Astrocyte (in vitro differentiated cells and primary cell): ENCODE results near the gene GH2. TPM values are rescaled to one million over a fixed set of nuclear protein-coding genes. Genes with fewer than 3 reads are reported as not detected.

Experiments
- DNase-seq: peaks from one replicate; pipeline ENCODE4 v3.0.0-alpha.2; 2010; ENCODE audit warnings: low read depth
- FAIRE-seq: peaks from 2 replicates; lab custom pipeline; 2011; peaks lifted over from hg19 to GRCh38; lab: Jason Lieb, UNC
- H2AFZ ChIP-seq: 2 replicates; pipeline ENCODE4 v1.6.0; 2012; ENCODE audit warnings: low read depth, low read length, inconsistent platforms
- H3K27ac ChIP-seq: 2 replicates; pipeline ENCODE4 v1.5.1; 2011; ENCODE audit warnings: low read depth, low read length, inconsistent platforms
- H3K27me3 ChIP-seq: 2 replicates; pipeline ENCODE4 v1.6.0; 2011; ENCODE audit warnings: low read length, inconsistent platforms; ENCODE audit not compliant: insufficient read depth
- H3K36me3 ChIP-seq: 2 replicates; pipeline ENCODE4 v1.5.1; 2011; ENCODE audit warnings: low read length, inconsistent platforms; ENCODE audit not compliant: insufficient read depth
- H3K4me1 ChIP-seq: 2 replicates; pipeline ENCODE4 v1.5.1; 2011; ENCODE audit warnings: low read length, inconsistent platforms; ENCODE audit not compliant: insufficient read depth
- H3K4me2 ChIP-seq: 2 replicates; pipeline ENCODE4 v1.6.0; 2012; ENCODE audit warnings: low read length, inconsistent platforms
- H3K4me3 ChIP-seq: 2 replicates; pipeline ENCODE4 v1.5.1; 2011; ENCODE audit warnings: low read depth, mild to moderate bottlenecking, low read length, inconsistent platforms; ENCODE audit not compliant: insufficient read depth
- H3K79me2 ChIP-seq: 2 replicates; pipeline ENCODE4 v1.6.0; 2012; ENCODE audit warnings: mild to moderate bottlenecking, low read length, inconsistent platforms; ENCODE audit not compliant: insufficient read depth
- H3K9ac ChIP-seq: 2 replicates; pipeline ENCODE4 v1.6.0; 2012; ENCODE audit warnings: mild to moderate bottlenecking, low read length, inconsistent platforms
- H3K9me3 ChIP-seq: 2 replicates; pipeline ENCODE4 v1.5.1; 2012; ENCODE audit warnings: low read depth, mild to moderate bottlenecking, low read length, inconsistent platforms; ENCODE audit not compliant: insufficient read depth
- H4K20me1 ChIP-seq: 2 replicates; pipeline ENCODE4 v1.6.0; 2012; ENCODE audit warnings: low read length, inconsistent platforms; ENCODE audit not compliant: insufficient read depth
- H3K27ac Mint-ChIP-seq: one replicate; pipeline ENCODE4 v1.8.0; 2021; ENCODE audit warnings: mild to moderate bottlenecking, mixed read lengths; ENCODE audit not compliant: unreplicated experiment
- H3K27me3 Mint-ChIP-seq: one replicate; pipeline ENCODE4 v1.8.0; 2021; ENCODE audit warnings: low read depth, mixed read lengths; ENCODE audit not compliant: unreplicated experiment
- H3K36me3 Mint-ChIP-seq: one replicate; pipeline ENCODE4 v1.8.0; 2021; ENCODE audit warnings: low read depth, mixed read lengths; ENCODE audit not compliant: unreplicated experiment
- H3K4me1 Mint-ChIP-seq: one replicate; pipeline ENCODE4 v1.8.0; 2021; ENCODE audit warnings: low read depth, mixed read lengths; ENCODE audit not compliant: unreplicated experiment
- H3K4me3 Mint-ChIP-seq: one replicate; pipeline ENCODE4 v1.8.0; 2021; ENCODE audit warnings: mild to moderate bottlenecking, moderate library complexity, mixed read lengths; ENCODE audit not compliant: unreplicated experiment
- H3K9me3 Mint-ChIP-seq: one replicate; pipeline ENCODE4 v1.8.0; 2021; ENCODE audit warnings: mild to moderate bottlenecking, mixed read lengths; ENCODE audit not compliant: unreplicated experiment
- CTCF ChIP-seq: IDR thresholded peaks from 2 replicates; pipeline ENCODE4 v1.5.1; 2011; ENCODE audit warnings: low read depth, mild to moderate bottlenecking, inconsistent platforms, low read length, moderate library complexity; ENCODE audit not compliant: insufficient read depth
- EZH2 ChIP-seq: IDR thresholded peaks from 2 replicates; pipeline ENCODE4 v1.6.1; 2012; ENCODE audit warnings: mild to moderate bottlenecking, low read length, inconsistent platforms; ENCODE audit not compliant: insufficient read depth
- total RNA-seq: library from RNA; stranded (reverse); gene quantifications from 2 replicates; pipeline ENCODE4 v1.2.1, GENCODE V29; 2021

The GH2 gene
- total RNA-seq, 1 donor from 2014 or later, result not detected

GRCh38 chr17:63837480-63837879, 44.3 kb downstream of the GH2 start:
- no peaks in the 10 kb centered on the region for H3K27me3 ChIP-seq
- H3K79me2 ChIP-seq, result peaks cover 57% of the 10 kb centered on the region
- H3K4me2 ChIP-seq, result no peak overlapping the region
- H3K4me3 ChIP-seq, result no peak overlapping the region
- no peaks in the 10 kb centered on the region for H3K9me3 Mint-ChIP-seq
- H3K27ac ChIP-seq, result no peak overlapping the region
- no peak overlapping the region for H3K9ac ChIP-seq
- peaks cover 14% of the 10 kb centered on the region for H3K4me1 ChIP-seq
- peaks cover 20% of the 10 kb centered on the region for H3K36me3 ChIP-seq
- no peak overlapping the region for H3K27ac Mint-ChIP-seq
- H3K4me1 Mint-ChIP-seq, result peaks cover 9% of the 10 kb centered on the region
- H3K4me3 Mint-ChIP-seq, result no peak overlapping the region
- no peaks in the 10 kb centered on the region for H3K9me3 ChIP-seq
- H4K20me1 ChIP-seq, result peaks cover 83% of the 10 kb centered on the region
- H3K27me3 Mint-ChIP-seq, result no peaks in the 10 kb centered on the region
- FAIRE-seq (no peak), DNase-seq (no peak)
- TF ChIP-seq CTCF (no peak), EZH2 (no peak)
- H3K36me3 Mint-ChIP-seq, result peaks cover 6% of the 10 kb centered on the region
- no peak overlapping the region for H2AFZ ChIP-seq

- Mint-ChIP-seq H3K9me3 (no peaks in the 10 kb centered on the region), H3K4me1 (peaks cover 9% of the 10 kb centered on the region), H3K27ac (no peak overlapping the region), H3K4me3 (no peak overlapping the region), H3K36me3 (peaks cover 12% of the 10 kb centered on the region), H3K27me3 (no peaks in the 10 kb centered on the region)
- H3K4me1 ChIP-seq, result peaks cover 14% of the 10 kb centered on the region
- H3K27me3 ChIP-seq, result no peaks in the 10 kb centered on the region
- peaks cover 27% of the 10 kb centered on the region for H3K36me3 ChIP-seq
- TF ChIP-seq CTCF, result no peak
- TF ChIP-seq EZH2, result no peak
- peaks cover 52% of the 10 kb centered on the region for H3K79me2 ChIP-seq
- H3K9me3 ChIP-seq, result no peaks in the 10 kb centered on the region
- peaks cover 85% of the 10 kb centered on the region for H4K20me1 ChIP-seq
- no peak overlapping the region for H3K4me3 ChIP-seq
- H3K9ac ChIP-seq, result no peak overlapping the region
- no peak overlapping the region for H2AFZ ChIP-seq
- DNase-seq, result no peak
- no peak overlapping the region for H3K27ac ChIP-seq
- no peak for FAIRE-seq
- no peak overlapping the region for H3K4me2 ChIP-seq
Observed at GRCh38 chr17:63836811-63837210, 44.9 kb downstream of the GH2 start.

GRCh38 chr17:63835167-63835720, 46.5 kb downstream of the GH2 start:
- FAIRE-seq (no peak), DNase-seq (no peak)
- Histone ChIP-seq H3K4me3 (no peak overlapping the region), H3K79me2 (peaks cover 46% of the 10 kb centered on the region), H3K36me3 (peaks cover 42% of the 10 kb centered on the region), H4K20me1 (peaks cover 85% of the 10 kb centered on the region), H3K27me3 (no peaks in the 10 kb centered on the region), H3K4me1 (no peaks in the 10 kb centered on the region), H3K4me2 (no peak overlapping the region), H2AFZ (no peak overlapping the region), H3K27ac (no peak overlapping the region), H3K9ac (no peak overlapping the region), H3K9me3 (no peaks in the 10 kb centered on the region)
- Mint-ChIP-seq H3K36me3 (peaks cover 21% of the 10 kb centered on the region), H3K9me3 (no peaks in the 10 kb centered on the region), H3K27ac (no peak overlapping the region), H3K4me1 (peaks cover 2% of the 10 kb centered on the region), H3K27me3 (no peaks in the 10 kb centered on the region), H3K4me3 (no peak overlapping the region)
- TF ChIP-seq EZH2 (no peak), CTCF (no peak)
